MM.1S (cell line): Measurements from ENCODE around the gene AEBP1.

Experiments used
- DNase-seq: peaks from one replicate; pipeline ENCODE4 v3.0.0-alpha.2; 2015
- H2AFZ ChIP-seq: fragments of 300-600 bp; sonication (generic); 2 replicates; pipeline ENCODE4 v1.6.0; 2016; ENCODE audit warnings: antibody characterized with exemption, low read length
- H3F3A ChIP-seq: fragments of 300-600 bp; sonication (generic); 2 replicates; pipeline ENCODE4 v1.6.1; 2016; ENCODE audit warnings: mild to moderate bottlenecking, antibody characterized with exemption, low read length, moderate library complexity, mixed read lengths; ENCODE audit not compliant: insufficient read depth
- H3K27ac ChIP-seq: fragments of 300-600 bp; sonication (generic); 2 replicates; pipeline ENCODE4 v1.5.1; 2016; ENCODE audit warnings: mild to moderate bottlenecking, low read length
- H3K27me3 ChIP-seq: fragments of 300-600 bp; sonication (generic); replicated peaks from 2 replicates; pipeline ENCODE4 v1.6.0; 2016; ENCODE audit warnings: low read length; ENCODE audit not compliant: insufficient read depth
- H3K36me3 ChIP-seq: fragments of 300-600 bp; sonication (generic); replicated peaks from 2 replicates; pipeline ENCODE4 v1.6.1; 2016; ENCODE audit warnings: mild to moderate bottlenecking, low read length, mixed read lengths; ENCODE audit not compliant: insufficient read depth
- H3K4me1 ChIP-seq: fragments of 300-600 bp; sonication (generic); 2 replicates; pipeline ENCODE4 v1.6.1; 2016; ENCODE audit warnings: low read length, mixed read lengths
- H3K4me2 ChIP-seq: fragments of 300-600 bp; sonication (generic); 2 replicates; pipeline ENCODE4 v1.6.0; 2016; ENCODE audit warnings: low read depth, low read length
- H3K4me3 ChIP-seq: fragments of 300-600 bp; sonication (generic); 2 replicates; pipeline ENCODE4 v1.5.1; 2016; ENCODE audit warnings: low read length, mixed read lengths
- H3K79me2 ChIP-seq: fragments of 300-600 bp; sonication (generic); 2 replicates; pipeline ENCODE4 v1.6.1; 2016; ENCODE audit warnings: mixed run types, low read length, mixed read lengths
- H3K9ac ChIP-seq: fragments of 300-600 bp; sonication (generic); 2 replicates; pipeline ENCODE4 v1.6.1; 2016; ENCODE audit warnings: low read length, mixed read lengths
- H3K9me2 ChIP-seq: fragments of 300-600 bp; sonication (generic); replicated peaks from 2 replicates; pipeline ENCODE4 v1.6.1; 2016; ENCODE audit warnings: mild to moderate bottlenecking, low read length, mixed read lengths; ENCODE audit not compliant: insufficient read depth
- H3K9me3 ChIP-seq: fragments of 300-600 bp; sonication (generic); replicated peaks from 2 replicates; pipeline ENCODE4 v1.6.1; 2016; ENCODE audit warnings: mild to moderate bottlenecking, low read length, mixed read lengths; ENCODE audit not compliant: insufficient read depth
- H4K20me1 ChIP-seq: fragments of 300-600 bp; sonication (generic); 2 replicates; pipeline ENCODE4 v1.6.1; 2016; ENCODE audit warnings: mild to moderate bottlenecking, low read length, moderate library complexity, mixed read lengths; ENCODE audit not compliant: insufficient read depth
- EZH2 ChIP-seq: fragments of 300-600 bp; sonication (generic); optimal IDR thresholded peaks from 2 replicates; pipeline ENCODE3; 2017; ENCODE audit warnings: low read depth, mild to moderate bottlenecking, antibody characterized with exemption, low read length, mixed read lengths
- EZH2phosphoT487 ChIP-seq: fragments of 300-600 bp; sonication (generic); IDR thresholded peaks from 2 replicates; pipeline ENCODE4 v1.6.1; 2018; ENCODE audit warnings: antibody characterized with exemption, low read length
- TF ChIP-seq, protein P1 (sequence below): fragments of 300-600 bp; sonication (generic); IDR thresholded peaks from 2 replicates; pipeline ENCODE4 v1.5.1; 2016; ENCODE audit warnings: antibody characterized with exemption, low read length, mixed read lengths

Gene AEBP1

GRCh38 chr7:44112231-44112996 is 8.3 kb downstream of the AEBP1 start:
- Histone ChIP-seq H3K4me3 (no peak overlapping the region), H3K9ac (no peak overlapping the region), H3K27ac (no peak overlapping the region), H3K4me2 (no peak overlapping the region), H3F3A (no peaks in the 10 kb centered on the region), H3K9me2 (no peaks in the 10 kb centered on the region), H3K4me1 (no peaks in the 10 kb centered on the region), H3K79me2 (no peaks in the 10 kb centered on the region), H3K9me3 (no peaks in the 10 kb centered on the region), H2AFZ (no peak overlapping the region), H4K20me1 (no peaks in the 10 kb centered on the region), H3K27me3 (no peaks in the 10 kb centered on the region), H3K36me3 (no peaks in the 10 kb centered on the region)
- DNase-seq = no peak
- TF ChIP-seq, protein P1, sequence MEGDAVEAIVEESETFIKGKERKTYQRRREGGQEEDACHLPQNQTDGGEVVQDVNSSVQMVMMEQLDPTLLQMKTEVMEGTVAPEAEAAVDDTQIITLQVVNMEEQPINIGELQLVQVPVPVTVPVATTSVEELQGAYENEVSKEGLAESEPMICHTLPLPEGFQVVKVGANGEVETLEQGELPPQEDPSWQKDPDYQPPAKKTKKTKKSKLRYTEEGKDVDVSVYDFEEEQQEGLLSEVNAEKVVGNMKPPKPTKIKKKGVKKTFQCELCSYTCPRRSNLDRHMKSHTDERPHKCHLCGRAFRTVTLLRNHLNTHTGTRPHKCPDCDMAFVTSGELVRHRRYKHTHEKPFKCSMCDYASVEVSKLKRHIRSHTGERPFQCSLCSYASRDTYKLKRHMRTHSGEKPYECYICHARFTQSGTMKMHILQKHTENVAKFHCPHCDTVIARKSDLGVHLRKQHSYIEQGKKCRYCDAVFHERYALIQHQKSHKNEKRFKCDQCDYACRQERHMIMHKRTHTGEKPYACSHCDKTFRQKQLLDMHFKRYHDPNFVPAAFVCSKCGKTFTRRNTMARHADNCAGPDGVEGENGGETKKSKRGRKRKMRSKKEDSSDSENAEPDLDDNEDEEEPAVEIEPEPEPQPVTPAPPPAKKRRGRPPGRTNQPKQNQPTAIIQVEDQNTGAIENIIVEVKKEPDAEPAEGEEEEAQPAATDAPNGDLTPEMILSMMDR = no peak
- no peak for TF ChIP-seq EZH2phosphoT487
- TF ChIP-seq EZH2 = no peak

DNA sequence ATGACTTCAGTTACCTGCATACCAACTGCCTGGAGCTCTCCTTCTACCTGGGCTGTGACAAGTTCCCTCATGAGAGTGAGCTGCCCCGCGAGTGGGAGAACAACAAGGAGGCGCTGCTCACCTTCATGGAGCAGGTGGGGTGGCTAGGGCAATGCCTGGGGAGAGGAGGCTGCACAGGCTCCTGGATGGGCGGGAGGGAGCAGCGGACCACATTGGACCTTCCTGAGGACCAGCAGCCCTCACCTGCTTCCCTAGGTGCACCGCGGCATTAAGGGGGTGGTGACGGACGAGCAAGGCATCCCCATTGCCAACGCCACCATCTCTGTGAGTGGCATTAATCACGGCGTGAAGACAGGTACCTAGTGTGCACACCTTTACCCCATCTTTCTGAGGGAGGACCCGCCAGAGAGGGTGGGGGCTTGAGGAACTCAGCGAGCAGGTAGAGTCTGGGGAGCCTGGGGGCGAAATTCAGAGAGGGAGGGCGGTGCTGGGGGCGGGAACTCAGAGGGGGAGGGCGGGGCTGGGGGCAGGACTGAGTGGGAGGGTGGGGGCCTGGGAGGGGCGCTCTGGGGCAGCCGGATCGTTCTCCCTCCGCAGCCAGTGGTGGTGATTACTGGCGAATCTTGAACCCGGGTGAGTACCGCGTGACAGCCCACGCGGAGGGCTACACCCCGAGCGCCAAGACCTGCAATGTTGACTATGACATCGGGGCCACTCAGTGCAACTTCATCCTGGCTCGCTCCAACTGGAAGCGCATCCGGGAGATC is 9.0 kb downstream of the AEBP1 start:
- no peak overlapping the region for H3K4me3 ChIP-seq
- H2AFZ ChIP-seq = no peak overlapping the region
- H3K4me1 ChIP-seq = no peaks in the 10 kb centered on the region
- no peak overlapping the region for H3K27ac ChIP-seq
- no peaks in the 10 kb centered on the region for H3K27me3 ChIP-seq
- DNase-seq = no peak
- no peaks in the 10 kb centered on the region for H3K9me2 ChIP-seq
- no peaks in the 10 kb centered on the region for H3K79me2 ChIP-seq
- H3K9ac ChIP-seq = no peak overlapping the region
- no peaks in the 10 kb centered on the region for H4K20me1 ChIP-seq
- H3K36me3 ChIP-seq = no peaks in the 10 kb centered on the region
- H3K4me2 ChIP-seq = no peak overlapping the region
- H3K9me3 ChIP-seq = no peaks in the 10 kb centered on the region
- TF ChIP-seq EZH2phosphoT487 (no peak), EZH2 (no peak)
- TF ChIP-seq, protein P1 = no peak
- no peaks in the 10 kb centered on the region for H3F3A ChIP-seq

DNA sequence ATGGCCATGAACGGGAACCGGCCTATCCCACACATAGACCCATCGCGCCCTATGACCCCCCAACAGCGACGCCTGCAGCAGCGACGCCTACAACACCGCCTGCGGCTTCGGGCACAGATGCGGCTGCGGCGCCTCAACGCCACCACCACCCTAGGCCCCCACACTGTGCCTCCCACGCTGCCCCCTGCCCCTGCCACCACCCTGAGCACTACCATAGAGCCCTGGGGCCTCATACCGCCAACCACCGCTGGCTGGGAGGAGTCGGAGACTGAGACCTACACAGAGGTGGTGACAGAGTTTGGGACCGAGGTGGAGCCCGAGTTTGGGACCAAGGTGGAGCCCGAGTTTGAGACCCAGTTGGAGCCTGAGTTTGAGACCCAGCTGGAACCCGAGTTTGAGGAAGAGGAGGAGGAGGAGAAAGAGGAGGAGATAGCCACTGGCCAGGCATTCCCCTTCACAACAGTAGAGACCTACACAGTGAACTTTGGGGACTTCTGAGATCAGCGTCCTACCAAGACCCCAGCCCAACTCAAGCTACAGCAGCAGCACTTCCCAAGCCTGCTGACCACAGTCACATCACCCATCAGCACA is 9.7 kb downstream of the AEBP1 start:
- Histone ChIP-seq H4K20me1 (no peaks in the 10 kb centered on the region), H3K9ac (no peak overlapping the region), H3K9me3 (no peaks in the 10 kb centered on the region), H3K27ac (no peak overlapping the region), H3K36me3 (no peaks in the 10 kb centered on the region), H3K4me1 (no peaks in the 10 kb centered on the region), H3K79me2 (no peaks in the 10 kb centered on the region; the same call in 1 of the 2 replicates), H3K27me3 (no peaks in the 10 kb centered on the region), H3K9me2 (no peaks in the 10 kb centered on the region), H3K4me3 (no peak overlapping the region), H3F3A (no peaks in the 10 kb centered on the region), H2AFZ (no peak overlapping the region), H3K4me2 (no peak overlapping the region)
- TF ChIP-seq EZH2phosphoT487 = no peak
- TF ChIP-seq, protein P1 = no peak
- TF ChIP-seq EZH2 = no peak
- DNase-seq = no peak
